Suppressor macrophage (primary cell): ENCODE results near the gene REM2.

Experiments
- DNase-seq, 4 experiments: peaks; one replicate each; pipeline ENCODE4 v3.0.0-alpha.2; 2020 to 2022

The REM2 gene

GRCh38 chr14:22875003-22875747 is 7.8 kb upstream of the REM2 start:
- no peak for DNase-seq

- no peak for DNase-seq
These were observed 7.2 kb upstream of the REM2 start for GRCh38 chr14:22875748-22876319.

GRCh38 chr14:22877000-22877501 is 6.0 kb upstream of the REM2 start:
- no peak for DNase-seq

- DNase-seq = no peak
These were observed 4.5 kb upstream of the REM2 start for GRCh38 chr14:22878271-22879246.

GRCh38 chr14:22882064-22882463 is 958 bp upstream of the REM2 start:
- no peak for DNase-seq

- DNase-seq = no peak
These were observed 371 bp upstream of the REM2 start for GRCh38 chr14:22882529-22883172.

- peak in 3 of 4 experiments; percentile 36 to 49 (median 37) for DNase-seq
These were observed 1.2 kb downstream of the REM2 start for GRCh38 chr14:22884076-22884737.

- no peak for DNase-seq
These were observed 1.9 kb downstream of the REM2 start for GRCh38 chr14:22884738-22885523.

- no peak for DNase-seq
These were observed 3.0 kb downstream of the REM2 start for GRCh38 chr14:22885975-22886374.

- DNase-seq = peak in 3 of 4 experiments; percentile 33 to 63 (median 56)
These were observed 3.7 kb downstream of the REM2 start for GRCh38 chr14:22886500-22887259.

GRCh38 chr14:22887260-22887989 is 4.4 kb downstream of the REM2 start:
- peak in 3 of 4 experiments; percentile 29 to 46 (median 35) for DNase-seq

- no peak for DNase-seq
These were observed 5.0 kb downstream of the REM2 start for GRCh38 chr14:22887990-22888378.

- DNase-seq = no peak
These were observed 5.6 kb downstream of the REM2 start for GRCh38 chr14:22888662-22889061.

GRCh38 chr14:22890416-22890815 is 7.4 kb downstream of the REM2 start:
- no peak for DNase-seq

GRCh38 chr14:22892488-22892887 is 9.5 kb downstream of the REM2 start:
- no peak for DNase-seq

- no peak for DNase-seq
These were observed 10.7 kb downstream of the REM2 start for GRCh38 chr14:22893706-22894105.

GRCh38 chr14:22895402-22895801 is 12.4 kb downstream of the REM2 start:
- no peak for DNase-seq

- no peak for DNase-seq
These were observed 13.3 kb downstream of the REM2 start for GRCh38 chr14:22896356-22896755.

GRCh38 chr14:22896760-22897159 is 13.7 kb downstream of the REM2 start:
- no peak for DNase-seq

GRCh38 chr14:22897357-22897756 is 14.3 kb downstream of the REM2 start:
- no peak for DNase-seq
